PC-3 (cell line): ENCODE measurements around the gene CYP27B1.

Experiments
- CTCF ChIP-seq: fragments of 300-600 bp; sonication (generic); conservative IDR thresholded peaks from 2 replicates; pipeline ENCODE4 v1.5.1; 2017; ENCODE audit warnings: antibody characterized with exemption, low read depth, mild to moderate bottlenecking, low read length
- EZH2 ChIP-seq: fragments of 300-600 bp; sonication (generic); IDR thresholded peaks from one replicate; pipeline ENCODE4 v1.6.1; 2017; ENCODE audit warnings: antibody characterized with exemption, mild to moderate bottlenecking, low read length; ENCODE audit not compliant: unreplicated experiment
- EZH2phosphoT487 ChIP-seq: fragments of 300-600 bp; sonication (generic); IDR thresholded peaks from 2 replicates; pipeline ENCODE4 v1.6.1; 2018; ENCODE audit warnings: mild to moderate bottlenecking, antibody characterized with exemption, low read length, borderline replicate concordance

GRCh38 chr12:57757771-57758170 is 9.1 kb downstream of the CYP27B1 start:
- TF ChIP-seq CTCF = no peak
- TF ChIP-seq EZH2 = no peak
- no peak for TF ChIP-seq EZH2phosphoT487
